A172 (cell line): ENCODE data around the gene SUGCT. TPM values are rescaled to one million over a fixed set of nuclear protein-coding genes. Genes with fewer than 3 reads are reported as not detected.
"Not testable (repeated sequence)": the region's sequence is repeated elsewhere in the genome, so short reads cannot be mapped to it uniquely, and the experiment has no call there.

ENCODE experiments used
- DNase-seq: peaks from one replicate; pipeline ENCODE4 v3.0.0-alpha.2; 2015; ENCODE audit warnings: low spot score
- total RNA-seq: library from RNA; depleted of rRNA; stranded (reverse); fragments of >200 nt; shearing (Covaris generic); gene quantifications from 2 replicates; pipeline ENCODE4 v1.2.3, GENCODE V29; 2014

The SUGCT gene
- total RNA-seq, 1 experiment from 2014 or later: 3.3 TPM

GRCh38 chr7:40248681-40249080 is 113.9 kb downstream of the SUGCT start:
- no peak for DNase-seq

GRCh38 chr7:40253444-40253843 is 118.6 kb downstream of the SUGCT start:
- DNase-seq: not testable (repeated sequence)

- no peak for DNase-seq
Measured at GRCh38 chr7:40263752-40264390, 129.1 kb downstream of the SUGCT start.

- no peak for DNase-seq
Measured at GRCh38 chr7:40267583-40267982, 132.8 kb downstream of the SUGCT start.

- not testable (repeated sequence) for DNase-seq
Measured at GRCh38 chr7:40268810-40269209, 134.0 kb downstream of the SUGCT start.

- no peak for DNase-seq
Measured at GRCh38 chr7:40276061-40276460, 141.3 kb downstream of the SUGCT start.

GRCh38 chr7:40279991-40280390 is 145.2 kb downstream of the SUGCT start:
- DNase-seq: no peak

GRCh38 chr7:40282858-40283257 is 148.1 kb downstream of the SUGCT start:
- no peak for DNase-seq

- DNase-seq: no peak
Measured at GRCh38 chr7:40283391-40283790, 148.6 kb downstream of the SUGCT start.

GRCh38 chr7:40288827-40289226 is 154.0 kb downstream of the SUGCT start:
- DNase-seq: no peak

GRCh38 chr7:40297741-40298311 is 163.0 kb downstream of the SUGCT start:
- peak; percentile 54 for DNase-seq

- peak; percentile 71 for DNase-seq
Measured at GRCh38 chr7:40298421-40298820, 163.6 kb downstream of the SUGCT start.

GRCh38 chr7:40299097-40299496 is 164.3 kb downstream of the SUGCT start:
- DNase-seq: peak; percentile 98

- DNase-seq: no peak
Measured at GRCh38 chr7:40300146-40300670, 165.4 kb downstream of the SUGCT start.

- DNase-seq: no peak
Measured at GRCh38 chr7:40301486-40302068, 166.8 kb downstream of the SUGCT start.

- no peak for DNase-seq
Measured at GRCh38 chr7:40303996-40304395, 169.2 kb downstream of the SUGCT start.

GRCh38 chr7:40305229-40305628 is 170.4 kb downstream of the SUGCT start:
- no peak for DNase-seq

GRCh38 chr7:40306025-40306424 is 171.2 kb downstream of the SUGCT start:
- no peak for DNase-seq

- no peak for DNase-seq
Measured at GRCh38 chr7:40306596-40306995, 171.8 kb downstream of the SUGCT start.

- DNase-seq: peak; percentile 40
Measured at GRCh38 chr7:40310258-40310657, 175.5 kb downstream of the SUGCT start.

- DNase-seq: no peak
Measured at GRCh38 chr7:40311307-40311706, 176.5 kb downstream of the SUGCT start.

- DNase-seq: peak; percentile 52
Measured at GRCh38 chr7:40315277-40315676, 180.5 kb downstream of the SUGCT start.

GRCh38 chr7:40316176-40316575 is 181.4 kb downstream of the SUGCT start:
- no peak for DNase-seq
